Ramos (cell line): ENCODE measurements around the gene STRADA.

Experiments used
- in situ Hi-C: fragments of 300-500 bp; cut with MboI; formaldehyde crosslinking; loops from one replicate; pipeline ENCODE4 v1.14.3; 2022; ENCODE audit warnings: low sequenced_read_pairs; ENCODE audit not compliant: unreplicated experiment

STRADA gene

GRCh38 chr17:63701868-63702720 is 39.5 kb downstream of the STRADA start:
- in situ Hi-C loops = no loop called here

- in situ Hi-C loops = no loop called here
These were observed 40.2 kb downstream of the STRADA start for GRCh38 chr17:63701456-63701820.

GRCh38 chr17:63700528-63701455 is 40.8 kb downstream of the STRADA start:
- in situ Hi-C loops = no loop called here

GRCh38 chr17:63699638-63700527 is 41.7 kb downstream of the STRADA start, which contains the start of gene LIMD2:
LIMD2 (minus strand) TSS chr17:63700125; CDS start chr17:63699298, 827 bp downstream.
- in situ Hi-C loops = no loop called here

- in situ Hi-C loops = no loop called here
These were observed 42.5 kb downstream of the STRADA start for GRCh38 chr17:63698886-63699637.

GRCh38 chr17:63698381-63698885 is 43.2 kb downstream of the STRADA start:
- in situ Hi-C loops = no loop called here

GRCh38 chr17:63697341-63698286 is 44.0 kb downstream of the STRADA start:
- in situ Hi-C loops = no loop called here

- in situ Hi-C loops = no loop called here
These were observed 45.1 kb downstream of the STRADA start for GRCh38 chr17:63696381-63696961.

GRCh38 chr17:63695889-63696288 is 45.7 kb downstream of the STRADA start:
- in situ Hi-C loops = no loop called here

- in situ Hi-C loops = no loop called here
These were observed 46.4 kb downstream of the STRADA start for GRCh38 chr17:63694950-63695773.

DNA sequence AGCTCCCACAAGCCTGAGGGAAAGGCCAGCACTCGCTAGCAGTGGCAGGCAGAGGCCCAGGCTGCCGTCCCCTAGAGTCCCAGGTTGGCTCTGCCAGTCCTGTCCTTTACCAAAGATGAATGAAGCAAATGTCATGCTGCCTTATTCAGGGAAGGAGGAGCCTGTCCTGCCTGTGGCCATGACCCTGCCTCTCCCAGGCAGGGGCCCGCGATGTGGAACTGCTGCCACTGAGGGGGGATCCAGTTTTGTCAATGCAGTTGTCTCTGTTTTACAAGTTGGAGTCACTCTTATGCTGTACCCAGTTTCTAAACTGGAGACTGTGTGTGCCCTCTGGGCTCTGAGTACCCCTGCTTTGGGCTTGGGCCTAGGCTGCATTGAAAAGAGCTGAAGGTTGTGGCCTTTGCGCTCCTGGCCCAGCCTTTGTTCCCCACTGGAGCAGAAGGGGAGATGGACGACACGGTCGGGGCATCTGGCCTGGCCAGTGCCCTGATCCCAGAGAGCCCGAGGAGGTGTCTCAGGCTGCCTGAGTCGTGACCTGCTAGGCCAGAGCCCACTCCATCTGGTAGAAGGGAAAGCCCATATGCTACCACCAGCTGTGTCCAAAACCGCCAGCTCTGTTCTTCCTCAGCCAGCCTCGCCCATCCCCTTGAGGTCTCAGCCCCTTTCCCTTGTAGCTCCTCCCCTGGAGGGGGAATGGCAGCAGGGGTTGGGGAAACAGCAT is 47.2 kb downstream of the STRADA start:
- in situ Hi-C loops = no loop called here

GRCh38 chr17:63693411-63694113 is 48.0 kb downstream of the STRADA start:
- in situ Hi-C loops = no loop called here

GRCh38 chr17:63692195-63692816 is 49.3 kb downstream of the STRADA start:
- in situ Hi-C loops = no loop called here

- in situ Hi-C loops = no loop called here
These were observed 52.1 kb downstream of the STRADA start for GRCh38 chr17:63689479-63689878.

DNA sequence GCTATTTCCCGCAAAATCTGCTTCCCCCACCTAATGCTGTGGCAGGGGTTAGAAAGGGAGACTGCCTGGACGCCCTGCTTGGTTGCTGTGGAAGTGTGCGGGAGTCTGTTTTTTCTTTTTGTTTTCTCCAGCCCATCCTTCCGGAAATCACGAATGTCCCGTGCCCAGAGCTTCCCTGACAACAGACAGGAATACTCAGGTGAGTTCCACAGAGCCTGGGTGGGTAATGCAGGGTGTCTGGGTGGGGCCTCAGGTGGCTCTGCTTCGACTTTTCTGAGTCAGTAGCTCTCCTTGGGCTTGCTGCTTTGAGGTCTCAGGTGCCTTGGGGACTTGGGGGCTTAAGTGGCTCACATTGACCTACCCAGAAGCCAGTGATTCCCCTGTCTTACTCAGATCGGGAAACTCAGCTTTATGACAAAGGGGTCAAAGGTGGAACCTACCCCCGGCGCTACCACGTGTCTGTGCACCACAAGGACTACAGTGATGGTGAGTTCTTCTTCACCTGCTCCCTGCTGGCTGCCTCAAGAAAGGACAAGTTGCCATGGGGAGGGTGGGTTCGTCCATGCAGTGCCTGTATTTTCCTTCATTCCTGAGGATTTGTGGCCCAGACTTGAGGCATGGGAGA is 53.1 kb downstream of the STRADA start:
- in situ Hi-C loops = no loop called here
